Hematopoietic multipotent progenitor cell treated with erythropoietin and hydrocortisone succinate and interleukin-3 and kit ligand, for 6 days (in vitro differentiated cells): Measurements from ENCODE around the gene FARS2.

Source experiments
- DNase-seq: peaks from one replicate; pipeline ENCODE4 v3.0.0-alpha.2; 2015

Gene FARS2

DNA sequence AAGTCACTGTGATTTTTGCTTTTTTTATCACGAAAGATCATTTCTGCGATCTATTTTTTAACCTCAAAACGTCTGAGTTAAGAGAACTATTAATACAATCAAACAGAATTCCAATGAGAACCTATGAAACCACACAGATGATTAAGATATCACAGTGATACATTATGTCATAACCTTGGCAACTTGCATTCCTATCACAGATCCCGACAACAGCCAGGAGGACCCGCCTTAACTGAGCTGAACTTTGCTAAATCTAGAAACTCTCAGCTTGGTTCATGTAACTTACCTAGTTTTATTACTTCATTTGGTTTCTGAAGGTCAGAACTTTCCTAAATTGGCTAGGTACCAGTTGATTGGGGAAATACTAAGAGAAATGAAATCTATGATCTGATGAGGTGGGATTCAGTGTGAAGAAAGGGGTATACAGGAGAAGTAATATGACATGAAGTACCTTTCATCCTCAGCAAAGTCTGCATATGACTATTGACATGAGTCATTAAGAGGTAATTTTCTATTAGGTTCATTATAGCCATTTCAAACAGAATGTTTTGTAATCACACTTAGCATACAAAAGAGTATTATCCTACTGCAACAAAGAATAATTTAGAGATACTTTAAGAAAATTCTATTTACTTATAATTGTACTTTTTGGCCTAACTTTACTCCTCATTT, 11.7 kb upstream of the FARS2 start:
- no peak for DNase-seq

- DNase-seq, result no peak
These were observed 10.9 kb upstream of the FARS2 start for GRCh38 chr6:5250451-5250850.

DNA sequence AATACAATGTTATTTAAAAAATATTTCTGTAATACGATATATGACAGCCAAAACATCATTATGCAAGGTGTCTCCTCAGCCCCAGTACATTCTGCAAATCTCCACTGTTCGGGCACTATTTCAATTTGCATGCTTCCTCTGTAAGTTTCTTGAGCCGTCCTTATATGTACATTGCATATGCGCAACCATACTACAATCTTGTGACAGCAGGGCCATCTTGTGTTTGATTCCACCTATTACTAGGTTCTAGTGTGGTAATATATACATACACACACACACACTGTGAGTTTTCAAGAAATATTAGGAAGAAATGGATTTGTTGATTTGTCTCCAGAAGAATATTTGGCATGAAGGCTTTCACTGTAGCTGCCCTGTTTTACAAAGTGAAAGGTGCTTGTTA, 10.4 kb upstream of the FARS2 start:
- no peak for DNase-seq

GRCh38 chr6:5256952-5257351, 4.4 kb upstream of the FARS2 start:
- no peak for DNase-seq

- DNase-seq, result no peak
These were observed 3.9 kb upstream of the FARS2 start for GRCh38 chr6:5257400-5257799.

DNA sequence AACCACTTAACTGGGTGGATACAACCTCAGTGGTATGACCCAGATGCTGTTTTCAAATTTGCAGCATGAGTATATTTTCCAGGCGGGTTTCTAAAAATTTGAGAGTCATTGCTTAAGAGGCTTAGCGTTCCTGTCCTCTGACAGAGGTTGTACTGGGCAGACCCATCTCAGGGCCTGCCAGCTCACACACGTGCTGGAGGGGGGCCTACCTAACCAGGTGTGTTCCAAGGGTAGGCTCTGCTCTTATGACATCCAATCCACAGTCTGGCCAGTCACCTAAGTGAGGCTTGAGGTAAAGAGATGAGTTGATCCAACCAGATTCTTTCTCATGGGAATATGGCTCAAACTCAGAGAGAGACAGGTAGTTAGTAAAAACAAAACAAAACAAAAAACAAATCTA, 1.9 kb upstream of the FARS2 start:
- no peak for DNase-seq

- DNase-seq, result peak; percentile 90
These were observed 1.1 kb upstream of the FARS2 start for GRCh38 chr6:5260111-5260620.

DNA sequence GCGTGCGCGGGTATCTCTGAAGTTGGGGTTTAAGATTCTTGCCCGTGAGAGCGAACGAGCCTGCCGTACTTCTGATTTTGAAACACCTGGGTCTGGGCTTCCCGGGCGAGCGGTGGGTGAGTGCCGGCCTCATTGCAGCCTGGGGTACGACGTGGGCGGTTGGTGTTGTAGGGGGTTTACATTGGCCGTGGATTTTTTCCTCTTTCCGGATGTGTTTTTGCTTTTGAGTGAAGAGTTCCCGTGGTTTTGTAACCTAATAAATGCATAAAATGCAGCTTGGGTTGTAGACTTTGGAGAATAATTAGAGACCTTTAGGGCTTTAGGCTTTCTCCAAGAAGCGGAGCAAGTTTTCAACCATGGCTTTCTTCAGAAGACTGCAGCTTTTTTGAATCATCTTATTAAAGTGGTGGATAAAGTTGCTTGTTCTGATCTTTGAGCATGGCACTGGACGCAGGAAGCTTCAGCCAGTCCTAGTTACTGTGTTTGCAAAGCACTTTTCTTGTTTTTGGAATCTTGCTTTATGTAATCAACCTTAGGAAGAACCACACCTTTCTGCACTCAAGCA, 314 bp downstream of the FARS2 start:
- DNase-seq, result peak; percentile 16

GRCh38 chr6:5266423-5266822, 5.1 kb downstream of the FARS2 start:
- DNase-seq, result no peak

DNA sequence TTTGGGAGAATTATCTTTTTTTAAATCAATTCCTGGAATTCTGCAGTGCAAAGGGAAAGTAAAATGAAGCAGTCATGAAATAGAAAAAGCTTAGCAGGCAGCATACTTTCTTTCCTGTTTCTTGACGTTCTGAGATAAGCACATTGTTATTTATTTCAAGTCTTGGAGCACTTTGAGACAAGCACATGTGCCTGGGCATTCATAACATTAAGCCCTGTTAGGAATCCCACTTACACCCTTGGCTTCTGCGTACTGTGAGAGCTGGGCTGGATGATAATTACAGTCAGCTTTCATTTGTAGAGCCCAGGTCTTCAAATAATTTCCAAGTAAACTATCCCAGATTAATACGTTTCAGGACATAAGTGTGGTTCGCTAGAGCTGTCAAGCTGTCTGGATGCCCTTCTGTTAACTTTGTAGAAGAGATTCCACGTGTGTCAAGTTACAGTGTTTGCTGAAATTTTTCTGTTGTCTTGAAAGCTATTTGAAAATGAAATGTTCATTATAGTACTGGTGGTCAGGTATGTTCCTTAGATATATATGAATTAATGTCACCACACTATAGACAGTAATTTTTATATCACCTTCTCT, 8.9 kb downstream of the FARS2 start:
- peak; percentile 80 for DNase-seq

GRCh38 chr6:5271926-5272325, 10.6 kb downstream of the FARS2 start:
- DNase-seq, result no peak

DNA sequence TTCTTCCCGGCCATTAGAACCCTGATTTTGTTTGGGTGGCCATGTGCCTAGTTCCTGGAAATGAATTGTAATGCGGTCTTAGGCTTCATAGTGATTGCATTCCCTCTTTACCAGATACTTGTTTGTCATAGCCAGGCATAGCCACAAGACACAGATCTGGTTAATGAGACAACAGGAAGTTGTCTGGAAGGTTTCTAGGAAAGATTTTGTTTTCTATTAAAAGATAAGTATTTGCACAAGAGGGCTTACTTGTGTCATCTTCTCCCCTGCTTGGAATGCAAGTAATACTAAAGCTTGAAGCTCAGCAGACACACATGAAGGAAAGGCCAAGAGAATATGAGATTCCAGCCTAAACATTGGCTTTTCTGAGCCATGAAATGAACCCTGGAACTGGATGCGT, 12.9 kb downstream of the FARS2 start:
- no peak for DNase-seq

GRCh38 chr6:5275497-5275896, 14.2 kb downstream of the FARS2 start:
- no peak for DNase-seq

- no peak for DNase-seq
These were observed 15.3 kb downstream of the FARS2 start for GRCh38 chr6:5276581-5276980.

- DNase-seq, result no peak
These were observed 16.3 kb downstream of the FARS2 start for GRCh38 chr6:5277589-5277988.

- no peak for DNase-seq
These were observed 16.7 kb downstream of the FARS2 start for GRCh38 chr6:5278047-5278446.

- no peak for DNase-seq
These were observed 17.3 kb downstream of the FARS2 start for GRCh38 chr6:5278565-5279120.

- no peak for DNase-seq
These were observed 18.6 kb downstream of the FARS2 start for GRCh38 chr6:5279891-5280338.

GRCh38 chr6:5280920-5281319, 19.6 kb downstream of the FARS2 start:
- no peak for DNase-seq

DNA sequence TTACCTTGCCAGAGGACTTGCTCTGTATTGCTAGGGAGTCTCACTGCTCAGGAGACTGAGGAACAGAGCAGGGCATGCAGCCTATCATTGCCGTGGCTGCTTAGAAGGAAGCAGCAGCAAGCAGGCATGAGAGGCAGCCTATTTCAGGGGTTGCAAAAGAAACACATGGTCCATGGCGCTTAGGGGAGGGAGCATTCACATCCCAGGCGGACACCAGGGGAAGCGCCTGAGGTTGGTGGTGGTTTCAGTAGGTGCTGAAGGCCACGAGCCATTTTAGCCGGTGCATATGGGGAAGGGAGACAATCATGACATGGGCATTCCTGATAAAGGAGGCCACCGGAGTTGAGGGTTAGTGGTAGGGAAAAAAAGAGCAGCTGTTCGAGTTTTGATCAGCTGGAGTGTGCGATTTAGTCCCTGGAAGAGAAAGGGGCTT, 20.9 kb downstream of the FARS2 start:
- peak; percentile 37 for DNase-seq

- DNase-seq, result no peak
These were observed 23.8 kb downstream of the FARS2 start for GRCh38 chr6:5285081-5285480.

GRCh38 chr6:5285526-5285925, 24.2 kb downstream of the FARS2 start:
- no peak for DNase-seq

GRCh38 chr6:5286780-5287179, 25.5 kb downstream of the FARS2 start:
- DNase-seq, result no peak
